ENCODE results near the gene ASIC1. TPM values are rescaled to one million over a fixed set of nuclear protein-coding genes. Genes with fewer than 3 reads are reported as not detected.

ASIC1 gene
- total RNA-seq, 4 donors from 2014 or later = 0.70 to 5.7 (median 1.5) TPM; not detected in 1

DNA sequence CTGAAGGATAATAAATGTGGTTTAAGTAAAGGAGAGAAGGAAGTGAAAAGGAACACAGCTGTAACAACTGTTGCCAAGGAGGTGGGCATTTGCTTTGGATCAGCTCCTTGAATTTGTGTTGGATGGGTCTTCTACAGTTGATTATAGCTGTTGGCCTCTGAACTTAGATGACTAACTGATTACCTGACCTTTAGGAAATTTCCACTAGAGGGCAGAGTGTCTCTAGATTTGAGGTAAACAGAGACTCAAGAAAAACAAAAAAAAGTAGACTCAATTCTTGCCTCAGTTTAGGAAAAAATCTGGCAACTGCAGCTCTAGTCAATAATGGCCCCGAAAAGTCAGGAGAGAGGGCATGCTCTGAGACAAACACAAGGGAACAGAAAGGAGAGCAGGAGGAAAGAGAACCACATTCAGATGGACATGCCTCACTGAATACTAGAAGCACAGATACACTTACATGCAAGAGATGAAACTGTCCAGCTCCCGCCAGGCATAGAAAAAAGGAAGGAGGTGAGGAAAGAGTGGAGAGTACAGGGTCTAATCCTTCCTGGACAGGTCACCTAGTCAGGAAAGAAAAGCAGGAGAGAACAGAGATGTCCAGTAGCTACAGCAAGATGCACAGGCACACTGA, 75.2 kb downstream of the ASIC1 start:
- DNase-seq = no peak
- peaks cover 0 to 52% (median 6%) of the 10 kb centered on the region in 3 donors for H3K36me3 ChIP-seq
- no peak for TF ChIP-seq POLR2A (IDR thresholded peaks at IDR 0.05)
- TF ChIP-seq, protein P1, sequence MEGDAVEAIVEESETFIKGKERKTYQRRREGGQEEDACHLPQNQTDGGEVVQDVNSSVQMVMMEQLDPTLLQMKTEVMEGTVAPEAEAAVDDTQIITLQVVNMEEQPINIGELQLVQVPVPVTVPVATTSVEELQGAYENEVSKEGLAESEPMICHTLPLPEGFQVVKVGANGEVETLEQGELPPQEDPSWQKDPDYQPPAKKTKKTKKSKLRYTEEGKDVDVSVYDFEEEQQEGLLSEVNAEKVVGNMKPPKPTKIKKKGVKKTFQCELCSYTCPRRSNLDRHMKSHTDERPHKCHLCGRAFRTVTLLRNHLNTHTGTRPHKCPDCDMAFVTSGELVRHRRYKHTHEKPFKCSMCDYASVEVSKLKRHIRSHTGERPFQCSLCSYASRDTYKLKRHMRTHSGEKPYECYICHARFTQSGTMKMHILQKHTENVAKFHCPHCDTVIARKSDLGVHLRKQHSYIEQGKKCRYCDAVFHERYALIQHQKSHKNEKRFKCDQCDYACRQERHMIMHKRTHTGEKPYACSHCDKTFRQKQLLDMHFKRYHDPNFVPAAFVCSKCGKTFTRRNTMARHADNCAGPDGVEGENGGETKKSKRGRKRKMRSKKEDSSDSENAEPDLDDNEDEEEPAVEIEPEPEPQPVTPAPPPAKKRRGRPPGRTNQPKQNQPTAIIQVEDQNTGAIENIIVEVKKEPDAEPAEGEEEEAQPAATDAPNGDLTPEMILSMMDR (IDR thresholded peaks at IDR 0.05) = peak in 4 of 6 experiments; percentile 49 to 70 (median 63)

More for the DNA sequence above, 75.2 kb downstream of the ASIC1 start:
- Histone ChIP-seq H3K27ac (no peak overlapping the region), H3K4me1 (peaks cover 0 to 10% (median 0%) of the 10 kb centered on the region in 4 donors), H3K27me3 (no peaks in the 10 kb centered on the region), H3K4me3 (no peak overlapping the region), H3K9me3 (no peaks in the 10 kb centered on the region)

Other genes starting within 250 kb of the ASIC1 start
- 10 to 100 TPM in 1 of 4 donors, 1 to 10 TPM in 3; 3.3 to 16.5 (median 7.5) TPM for gene NCKAP5L, start 229.2 kb upstream of the ASIC1 start, total RNA-seq
- gene BCDIN3D, start 214.5 kb upstream of the ASIC1 start, total RNA-seq = 1 to 10 TPM; 2.3 to 5.2 (median 3.1) TPM
- gene FAIM2, start 153.7 kb upstream of the ASIC1 start, total RNA-seq = 1 to 10 TPM in 3 of 4 donors, under 1 TPM in 1; 0.83 to 4.7 (median 2.9) TPM
- not detected for gene AQP2, start 106.9 kb upstream of the ASIC1 start, total RNA-seq
- gene AQP5, start 95.7 kb upstream of the ASIC1 start, total RNA-seq = not detected
- not detected for gene AQP6, start 84.6 kb upstream of the ASIC1 start, total RNA-seq
- 10 to 100 TPM in 1 of 4 donors, 1 to 10 TPM in 3; 5.1 to 29.7 (median 8.5) TPM for gene RACGAP1, start 32.1 kb upstream of the ASIC1 start, total RNA-seq
- 100 to 1,000 TPM in 2 of 4 donors, 10 to 100 TPM in 2; 76.5 to 126 (median 95.1) TPM for gene SMARCD1, start 27.7 kb downstream of the ASIC1 start, total RNA-seq
- 100 to 1,000 TPM in 3 of 4 donors, 10 to 100 TPM in 1; 41.3 to 409 (median 291) TPM for gene GPD1, start 46.4 kb downstream of the ASIC1 start, total RNA-seq
- gene COX14, start 54.6 kb downstream of the ASIC1 start, total RNA-seq = 100 to 1,000 TPM in 1 of 4 donors, 10 to 100 TPM in 3; 75.3 to 115 (median 86.4) TPM
- 10 to 100 TPM; 15.2 to 84.2 (median 23.2) TPM for gene CERS5, start 109.8 kb downstream of the ASIC1 start, total RNA-seq
- gene LIMA1, start 225.9 kb downstream of the ASIC1 start, total RNA-seq = 100 to 1,000 TPM; 253 to 280 (median 274) TPM